Coronary artery (tissue), 2 donors: ENCODE measurements around the gene DHRS13.
"Not testable (repeated sequence)": the region's sequence is repeated elsewhere in the genome, so short reads cannot be mapped to it uniquely, and the experiment has no call there.

Source experiments
- DNase-seq: peaks from one replicate; pipeline ENCODE4 v3.0.0-alpha.2; 2017; ENCODE audit warnings: low spot score
- H3K27ac ChIP-seq, 2 donors: fragments of 200-600 bp; sonication (generic); one replicate each; pipeline ENCODE4 v1.5.1; 2016 to 2019
- H3K4me3 ChIP-seq: fragments of 200-600 bp; sonication (generic); 2 replicates; pipeline ENCODE4 v1.5.1; 2016; ENCODE audit warnings: mild to moderate bottlenecking, moderate library complexity
- TF ChIP-seq, protein P1 (sequence below): fragments of 200-600 bp; sonication (generic); IDR thresholded peaks from one replicate; pipeline ENCODE4 v1.5.1; 2019; ENCODE audit warnings: antibody characterized with exemption

DHRS13 gene

DNA sequence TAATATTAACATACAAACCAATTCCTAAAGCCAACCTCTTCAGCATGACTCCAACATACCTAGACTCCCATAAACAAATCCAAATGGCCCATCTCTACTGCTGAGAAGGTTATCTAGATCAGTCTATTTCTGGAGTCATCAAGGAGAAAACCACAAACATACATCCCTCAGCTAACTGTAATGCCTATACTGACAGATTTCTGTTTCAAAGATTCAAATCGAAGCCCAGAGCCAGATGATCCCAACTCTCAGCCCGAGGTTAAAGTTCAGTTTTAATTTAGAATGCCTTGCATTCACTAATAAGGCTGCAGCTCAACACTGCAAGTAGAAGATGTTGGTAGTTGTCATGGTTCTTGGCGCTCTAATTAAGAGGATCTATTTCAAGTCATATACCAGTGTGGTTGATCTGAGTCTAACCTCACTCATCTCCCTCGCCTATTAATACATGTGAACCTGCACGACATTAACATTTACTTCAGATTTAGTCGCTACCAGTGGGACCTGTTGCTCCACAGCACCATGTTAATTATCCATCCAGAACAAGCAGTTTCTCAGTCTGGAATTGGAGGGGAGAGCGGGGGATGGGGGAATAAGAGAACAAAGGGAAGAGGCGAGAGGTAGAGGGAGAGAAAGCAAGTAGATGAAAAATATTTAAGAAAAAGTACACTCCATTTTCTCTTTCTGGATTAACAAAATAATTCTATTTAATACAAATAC lies 33.0 kb upstream of the DHRS13 start:
- DNase-seq, result no peak
- H3K4me3 ChIP-seq, result no peak overlapping the region
- TF ChIP-seq, protein P1, sequence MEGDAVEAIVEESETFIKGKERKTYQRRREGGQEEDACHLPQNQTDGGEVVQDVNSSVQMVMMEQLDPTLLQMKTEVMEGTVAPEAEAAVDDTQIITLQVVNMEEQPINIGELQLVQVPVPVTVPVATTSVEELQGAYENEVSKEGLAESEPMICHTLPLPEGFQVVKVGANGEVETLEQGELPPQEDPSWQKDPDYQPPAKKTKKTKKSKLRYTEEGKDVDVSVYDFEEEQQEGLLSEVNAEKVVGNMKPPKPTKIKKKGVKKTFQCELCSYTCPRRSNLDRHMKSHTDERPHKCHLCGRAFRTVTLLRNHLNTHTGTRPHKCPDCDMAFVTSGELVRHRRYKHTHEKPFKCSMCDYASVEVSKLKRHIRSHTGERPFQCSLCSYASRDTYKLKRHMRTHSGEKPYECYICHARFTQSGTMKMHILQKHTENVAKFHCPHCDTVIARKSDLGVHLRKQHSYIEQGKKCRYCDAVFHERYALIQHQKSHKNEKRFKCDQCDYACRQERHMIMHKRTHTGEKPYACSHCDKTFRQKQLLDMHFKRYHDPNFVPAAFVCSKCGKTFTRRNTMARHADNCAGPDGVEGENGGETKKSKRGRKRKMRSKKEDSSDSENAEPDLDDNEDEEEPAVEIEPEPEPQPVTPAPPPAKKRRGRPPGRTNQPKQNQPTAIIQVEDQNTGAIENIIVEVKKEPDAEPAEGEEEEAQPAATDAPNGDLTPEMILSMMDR, result no peak
- H3K27ac ChIP-seq, result no peak overlapping the region

DNA sequence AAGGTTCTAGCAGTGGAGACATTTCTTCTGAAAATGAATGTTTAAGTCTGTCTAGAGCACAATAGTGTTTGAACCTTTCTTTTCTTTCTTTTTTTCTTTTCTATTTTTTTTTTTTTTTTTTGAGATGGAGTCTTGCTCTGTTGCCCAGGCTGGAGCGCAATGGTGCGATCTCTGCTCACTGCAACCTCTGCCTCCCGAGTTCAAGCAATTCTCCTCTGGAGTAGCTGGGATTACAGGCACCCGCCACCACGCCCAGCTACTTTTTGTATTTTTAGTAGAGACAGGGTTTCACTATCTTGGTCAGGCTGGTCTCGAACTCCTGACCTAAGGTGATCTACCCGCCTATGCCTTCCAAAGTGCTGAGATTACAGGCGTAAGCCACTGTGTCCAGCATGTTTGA lies 31.6 kb upstream of the DHRS13 start:
- H3K4me3 ChIP-seq, DNase-seq, H3K27ac ChIP-seq: not testable (repeated sequence)

DNA sequence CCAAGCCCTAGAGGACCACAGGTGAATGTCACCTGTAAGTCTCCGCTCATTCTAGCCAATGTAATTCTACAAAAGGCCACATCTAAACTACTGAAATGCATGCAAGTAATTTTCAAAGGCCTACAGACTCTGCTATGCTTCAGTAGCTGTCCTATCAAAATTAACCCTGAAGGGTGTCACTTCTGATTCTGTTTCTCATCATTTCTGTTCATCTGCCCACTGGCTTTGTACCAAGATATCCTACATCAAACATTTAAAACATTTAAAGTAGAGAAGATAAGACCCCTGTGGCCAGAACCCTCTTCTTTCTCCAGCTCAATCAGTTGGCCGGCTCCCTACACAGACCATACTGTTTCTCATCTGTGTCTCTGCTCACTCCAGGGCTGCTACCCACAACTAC lies 26.9 kb upstream of the DHRS13 start:
- TF ChIP-seq, protein P1, result no peak
- no peak for DNase-seq
- Histone ChIP-seq H3K4me3 (no peak overlapping the region), H3K27ac (no peak overlapping the region)

DNA sequence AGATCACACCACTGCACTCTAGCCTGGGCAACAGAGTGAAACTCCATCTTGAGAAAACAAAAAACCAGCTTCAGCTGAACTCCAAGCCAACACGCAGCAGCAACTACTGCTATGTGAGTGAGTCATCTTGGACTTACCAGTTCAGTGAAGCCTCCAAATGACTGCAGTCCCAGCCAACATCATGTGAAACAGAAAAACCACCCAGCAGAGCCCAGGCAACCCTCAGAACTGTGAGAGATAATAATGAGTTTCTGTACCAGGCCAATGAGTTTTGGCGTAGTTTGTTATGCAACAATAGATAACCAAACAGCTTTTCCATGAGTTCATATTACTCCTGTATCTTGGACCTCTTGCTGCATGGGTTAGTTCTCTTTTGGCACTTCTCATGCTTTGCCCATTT lies 25.2 kb upstream of the DHRS13 start:
- Histone ChIP-seq H3K4me3 (no peak overlapping the region), H3K27ac (no peak overlapping the region)
- no peak for DNase-seq
- TF ChIP-seq, protein P1, result no peak

DNA sequence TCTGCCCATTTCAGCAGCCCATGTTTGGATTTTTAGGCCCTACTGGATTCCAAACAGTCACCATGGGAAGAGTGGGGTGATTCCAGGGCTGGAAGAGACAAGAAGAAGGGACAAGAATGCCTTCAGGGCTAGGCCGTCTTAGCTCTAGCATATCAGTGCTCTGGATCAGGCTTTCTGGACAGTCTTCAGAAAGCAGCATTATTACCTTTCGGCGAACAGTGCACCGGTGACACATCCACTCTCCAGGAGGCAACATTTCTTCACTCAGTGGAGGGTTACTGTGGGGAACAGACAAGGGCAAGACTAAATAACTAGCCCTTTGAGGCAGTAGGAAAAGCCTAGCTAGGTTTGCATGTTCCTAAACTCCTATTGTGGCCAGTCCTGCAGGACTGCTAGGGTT lies 23.9 kb upstream of the DHRS13 start:
- H3K27ac ChIP-seq, result peak overlapping the region in 1 of 2 donors; percentile 46
- TF ChIP-seq, protein P1, result no peak
- no peak overlapping the region for H3K4me3 ChIP-seq
- no peak for DNase-seq

DNA sequence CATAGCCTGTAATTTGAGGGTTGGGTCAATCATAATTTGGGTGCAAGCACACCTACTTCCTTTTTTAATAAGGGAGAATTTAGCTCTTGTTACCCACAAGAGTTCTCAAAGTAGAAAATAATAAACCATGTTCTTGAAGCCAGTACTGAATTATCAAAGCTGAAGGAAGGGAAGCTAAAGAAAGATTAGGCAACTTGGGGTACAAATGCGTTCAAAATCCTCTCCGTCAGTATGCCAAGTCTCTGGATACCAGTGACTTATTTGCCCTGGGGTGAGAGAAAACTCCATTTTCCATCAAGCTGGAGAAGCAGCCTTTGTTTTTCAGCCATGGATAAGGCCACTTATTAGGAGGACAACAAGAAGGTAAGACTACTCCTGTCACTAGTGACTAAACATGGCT lies 23.5 kb upstream of the DHRS13 start:
- Histone ChIP-seq H3K4me3 (no peak overlapping the region), H3K27ac (peak overlapping the region in 1 of 2 donors; percentile 46)
- DNase-seq, result no peak
- TF ChIP-seq, protein P1, result no peak

DNA sequence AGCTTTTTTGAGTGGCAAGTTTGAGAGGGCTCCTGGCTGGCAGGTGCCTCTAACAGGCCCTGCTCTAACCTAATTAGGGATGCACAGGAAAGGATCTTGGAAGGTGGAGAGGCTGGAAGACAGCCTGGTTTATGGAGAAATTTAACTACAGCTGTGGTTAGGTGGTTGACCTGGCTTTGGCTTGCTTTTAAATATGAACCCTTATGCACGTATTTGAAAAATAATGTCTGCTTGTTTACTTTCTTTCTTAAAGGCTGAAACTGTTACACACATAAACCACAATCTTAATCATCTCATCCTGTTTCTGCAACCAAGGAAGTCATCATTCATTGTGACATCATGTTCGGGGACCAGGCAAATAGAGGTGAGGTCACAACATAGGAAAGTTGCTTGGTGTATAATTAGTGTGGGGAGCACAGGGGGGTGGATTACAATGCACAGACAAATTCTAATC lies 23.1 kb upstream of the DHRS13 start:
- no peak for DNase-seq
- TF ChIP-seq, protein P1, result no peak
- peak overlapping the region in 1 of 2 donors; percentile 30 for H3K27ac ChIP-seq
- H3K4me3 ChIP-seq, result no peak overlapping the region
